Smooth muscle cell (in vitro differentiated cells): ENCODE data around the gene PRKAG1. TPM values are rescaled to one million over a fixed set of nuclear protein-coding genes. Genes with fewer than 3 reads are reported as not detected.

Source experiments
- DNase-seq: peaks from one replicate; lab custom pipeline; 2025; ENCODE audit not compliant: unreplicated experiment; lab: John Stamatoyannopoulos, UW
- H2AFZ ChIP-seq: fragments of 200-600 bp; sonication (generic); 2 replicates; pipeline ENCODE4 v1.6.0; 2016; ENCODE audit warnings: antibody characterized with exemption, low read depth, mild to moderate bottlenecking
- H3F3A ChIP-seq: fragments of 200-600 bp; sonication (generic); 2 replicates; pipeline ENCODE4 v1.6.0; 2017; ENCODE audit warnings: antibody characterized with exemption, low read depth
- H3K27ac ChIP-seq: fragments of 200-600 bp; sonication (generic); 2 replicates; pipeline ENCODE4 v1.5.1; 2016; ENCODE audit warnings: low read depth, mild to moderate bottlenecking
- H3K27me3 ChIP-seq: fragments of 200-600 bp; sonication (generic); 2 replicates; pipeline ENCODE4 v1.6.1; 2016; ENCODE audit warnings: low read depth, mild to moderate bottlenecking
- H3K36me3 ChIP-seq: fragments of 200-600 bp; sonication (generic); 2 replicates; pipeline ENCODE4 v1.5.1; 2016; ENCODE audit warnings: low read depth
- H3K4me1 ChIP-seq: fragments of 200-600 bp; sonication (generic); 2 replicates; pipeline ENCODE4 v1.5.1; 2016; ENCODE audit warnings: low read depth
- H3K4me2 ChIP-seq: fragments of 200-600 bp; sonication (generic); 2 replicates; pipeline ENCODE4 v1.6.0; 2016; ENCODE audit warnings: mild to moderate bottlenecking
- H3K4me3 ChIP-seq: fragments of 200-600 bp; sonication (generic); 2 replicates; pipeline ENCODE4 v1.5.1; 2016; ENCODE audit warnings: mild to moderate bottlenecking
- H3K79me2 ChIP-seq: fragments of 200-600 bp; sonication (generic); 2 replicates; pipeline ENCODE4 v1.6.0; 2016; ENCODE audit warnings: low read depth, mild to moderate bottlenecking
- H3K9ac ChIP-seq: fragments of 200-600 bp; sonication (generic); 2 replicates; pipeline ENCODE4 v1.6.0; 2016; ENCODE audit warnings: low read depth
- H3K9me3 ChIP-seq: fragments of 200-600 bp; sonication (generic); replicated peaks from 2 replicates; pipeline ENCODE4 v1.5.1; 2016; ENCODE audit warnings: low read depth
- H4K20me1 ChIP-seq: fragments of 200-600 bp; sonication (generic); 2 replicates; pipeline ENCODE4 v1.6.0; 2016; ENCODE audit warnings: low read depth
- CTCF ChIP-seq: fragments of 200-600 bp; sonication (generic); IDR thresholded peaks from 2 replicates; pipeline ENCODE4 v1.5.1; 2017; ENCODE audit warnings: borderline replicate concordance, mild to moderate bottlenecking, antibody characterized with exemption; ENCODE audit not compliant: insufficient read depth, poor library complexity, severe bottlenecking
- WGBS: methylation state at CpG from one replicate; pipeline ENCODE4 v1.1.7; 2016; ENCODE audit warnings: low lambda C conversion rate; 5-methylcytosine and 5-hydroxymethylcytosine counted together
- polyA plus RNA-seq: library from polyadenylated mRNA; unstranded; fragments of >200 nt; fragmentation: Nextera tagmentation; extraction: Ambion mirVana; gene quantifications from 2 replicates; pipeline ENCODE4 v1.2.1, GENCODE V29; 2016
- small RNA-seq: library from RNA; depleted of rRNA; stranded (forward); fragments of <200 nt; gene quantifications from one replicate; pipeline ENCODE3, GENCODE V24; 2014
- total RNA-seq: library from RNA; depleted of rRNA; stranded (reverse); fragments of >200 nt; gene quantifications from 2 replicates; pipeline ENCODE4 v1.2.3, GENCODE V29; 2014

The PRKAG1 gene
- total and polyA plus RNA-seq, 2 experiments from 2014 or later: 42.5 to 62.6 TPM

- H3K9me3 ChIP-seq: no peaks in the 10 kb centered on the region
- peaks cover 72% of the 10 kb centered on the region for H4K20me1 ChIP-seq
- no peak overlapping the region for H3K4me3 ChIP-seq
- peaks cover 16% of the 10 kb centered on the region for H3K4me1 ChIP-seq
- TF ChIP-seq CTCF: no peak
- H3K79me2 ChIP-seq: peaks cover 70% of the 10 kb centered on the region
- peaks cover 10% of the 10 kb centered on the region for H3F3A ChIP-seq
- no peak overlapping the region for H3K9ac ChIP-seq
- H3K36me3 ChIP-seq: no peaks in the 10 kb centered on the region
- no peak overlapping the region for H2AFZ ChIP-seq
- no peak for DNase-seq
- no peak overlapping the region for H3K4me2 ChIP-seq
- 98% methylated on average over 3 of the region's 3 CpGs for WGBS
- H3K27me3 ChIP-seq: no peaks in the 10 kb centered on the region
- H3K27ac ChIP-seq: no peak overlapping the region
Measured at GRCh38 chr12:48954061-48954460, 64.5 kb downstream of the PRKAG1 start.

GRCh38 chr12:48952691-48953090 lies 65.9 kb downstream of the PRKAG1 start:
- Histone ChIP-seq H2AFZ (no peak overlapping the region), H3K4me2 (no peak overlapping the region), H3F3A (peaks cover 10% of the 10 kb centered on the region), H3K36me3 (no peaks in the 10 kb centered on the region), H3K9ac (no peak overlapping the region), H3K79me2 (peaks cover 83% of the 10 kb centered on the region), H3K4me3 (no peak overlapping the region), H3K27me3 (no peaks in the 10 kb centered on the region), H3K4me1 (peaks cover 16% of the 10 kb centered on the region), H3K9me3 (no peaks in the 10 kb centered on the region), H3K27ac (no peak overlapping the region), H4K20me1 (peaks cover 86% of the 10 kb centered on the region)
- 97% methylated on average over 4 of the region's 4 CpGs for WGBS
- no peak for DNase-seq
- no peak for TF ChIP-seq CTCF

Small RNA genes lying within 50 kb of the gene (small RNA-seq; reads per million reads assigned to genes)
- not detected for gene RNU6-940P

Other genes with a start within 250 kb of the PRKAG1 start
- 23.4 and 31.0 TPM in 2 replicates for gene ADCY6, start 229.7 kb downstream of the PRKAG1 start, total RNA-seq
- 18.8 and 21.5 TPM in 2 replicates for gene ADCY6, start 229.7 kb downstream of the PRKAG1 start, polyA plus RNA-seq
- gene CACNB3, start 200.3 kb downstream of the PRKAG1 start, total RNA-seq: 16.7 and 18.5 TPM in 2 replicates
- 21.7 and 33.4 TPM in 2 replicates for gene CACNB3, start 200.3 kb downstream of the PRKAG1 start, polyA plus RNA-seq
- 51.7 and 68.9 TPM in 2 replicates for gene DDX23, start 166.6 kb downstream of the PRKAG1 start, total RNA-seq
- 41.6 and 44.9 TPM in 2 replicates for gene DDX23, start 166.6 kb downstream of the PRKAG1 start, polyA plus RNA-seq
- 0.13 TPM in 1 of 2 replicates, not detected in the other for gene RND1, start 152.9 kb downstream of the PRKAG1 start, total RNA-seq
- gene RND1, start 152.9 kb downstream of the PRKAG1 start, polyA plus RNA-seq: 0.50 and 1.6 TPM in 2 replicates
- 36.1 and 55.7 TPM in 2 replicates for gene FKBP11, start 93.3 kb downstream of the PRKAG1 start, total RNA-seq
- gene FKBP11, start 93.3 kb downstream of the PRKAG1 start, polyA plus RNA-seq: 190 and 217 TPM in 2 replicates
- gene ARF3, start 61.3 kb downstream of the PRKAG1 start, total RNA-seq: 57.0 and 59.9 TPM in 2 replicates
- gene ARF3, start 61.3 kb downstream of the PRKAG1 start, polyA plus RNA-seq: 53.3 and 67.7 TPM in 2 replicates
- 0.13 and 0.49 TPM in 2 replicates for gene WNT10B, start 47.0 kb downstream of the PRKAG1 start, total RNA-seq
- 0.14 and 1.2 TPM in 2 replicates for gene WNT10B, start 47.0 kb downstream of the PRKAG1 start, polyA plus RNA-seq
- gene WNT1, start 40.5 kb downstream of the PRKAG1 start, total RNA-seq: not detected in 2 replicates
- gene WNT1, start 40.5 kb downstream of the PRKAG1 start, polyA plus RNA-seq: not detected in 2 replicates
- gene DDN, start 19.4 kb downstream of the PRKAG1 start, total RNA-seq: 0.13 and 1.8 TPM in 2 replicates
- 0.03 and 1.2 TPM in 2 replicates for gene DDN, start 19.4 kb downstream of the PRKAG1 start, polyA plus RNA-seq
- 22.8 and 25.9 TPM in 2 replicates for gene KMT2D, start 42.0 kb upstream of the PRKAG1 start, total RNA-seq
- gene KMT2D, start 42.0 kb upstream of the PRKAG1 start, polyA plus RNA-seq: 24.6 and 37.2 TPM in 2 replicates
- gene RHEBL1, start 51.2 kb upstream of the PRKAG1 start, total RNA-seq: 0.76 and 1.3 TPM in 2 replicates
- 2.1 TPM in 2 replicates for gene RHEBL1, start 51.2 kb upstream of the PRKAG1 start, polyA plus RNA-seq
- 0.04 TPM in 1 of 2 replicates, not detected in the other for gene DHH, start 76.0 kb upstream of the PRKAG1 start, total RNA-seq
- gene DHH, start 76.0 kb upstream of the PRKAG1 start, polyA plus RNA-seq: not detected in 2 replicates
- 32.4 and 57.3 TPM in 2 replicates for gene LMBR1L, start 92.1 kb upstream of the PRKAG1 start, total RNA-seq
- gene LMBR1L, start 92.1 kb upstream of the PRKAG1 start, polyA plus RNA-seq: 49.5 and 61.8 TPM in 2 replicates
- 1,427 and 1,487 TPM in 2 replicates for gene TUBA1B, start 112.6 kb upstream of the PRKAG1 start, total RNA-seq
- gene TUBA1B, start 112.6 kb upstream of the PRKAG1 start, polyA plus RNA-seq: 1,057 and 1,405 TPM in 2 replicates
- 1,161 and 1,305 TPM in 2 replicates for gene TUBA1A, start 170.3 kb upstream of the PRKAG1 start, total RNA-seq
- 981 and 1,375 TPM in 2 replicates for gene TUBA1A, start 170.3 kb upstream of the PRKAG1 start, polyA plus RNA-seq
- gene TUBA1C, start 246.3 kb upstream of the PRKAG1 start, total RNA-seq: 538 and 586 TPM in 2 replicates
- 280 and 284 TPM in 2 replicates for gene TUBA1C, start 246.3 kb upstream of the PRKAG1 start, polyA plus RNA-seq